HCT116 (cell line): Measurements from ENCODE around the gene UNKL. TPM values are rescaled to one million over a fixed set of nuclear protein-coding genes. Genes with fewer than 3 reads are reported as not detected.
A peak's percentile ranks its signal among the peaks of the same experiment; 100 is the strongest.

ENCODE experiments used
- ATAC-seq: fragments of 200-7000 bp; cut with Tn5 transposase; 2 replicates; pipeline ENCODE4 v1.9.1; 2020; ENCODE audit warnings: mild to moderate bottlenecking, moderate library complexity
- BruUV-seq: library from RNA; stranded (reverse); fragments of 400-500 nt; replicated peaks from 2 replicates; lab custom pipeline; 2021; lab: Mats Ljungman, UMichigan
- CTCF ChIA-PET: fragments of 300-600 bp; sonication (Branson Sonifier 250); formaldehyde crosslinking; loops from one replicate; lab custom pipeline; 2021; ENCODE audit warnings: antibody characterized with exemption; lab: Charles Lee
- POLR2A ChIA-PET: fragments of 300-600, 350-600 bp; sonication (Branson Sonifier 250); formaldehyde crosslinking; loops from one replicate; lab custom pipeline; 2021; ENCODE audit warnings: antibody characterized with exemption; lab: Charles Lee
- RAD21 ChIA-PET, 2 experiments: fragments of 300-600 bp; sonication (Branson Sonifier 250); formaldehyde crosslinking; loops; one replicate each; lab custom pipeline; 2023; ENCODE audit warnings: low total read pairs in 2 of 2; ENCODE audit not compliant: uncharacterized antibody in 2 of 2, unreplicated experiment in 2 of 2, low non-redundant PET in 1 of 2; lab: Charles Lee
- DNase-seq: peaks from one replicate; pipeline ENCODE4 v3.0.0-alpha.2; 2010; ENCODE audit warnings: low read depth, low spot score
- H2AFZ ChIP-seq: fragments of 200-600 bp; shearing (Covaris generic), sonication (generic); 2 replicates; pipeline ENCODE4 v1.6.1; 2017; ENCODE audit warnings: low read depth, mixed run types, mixed read lengths, antibody characterized with exemption, low read length; ENCODE audit not compliant: poor library complexity, severe bottlenecking
- H3K27ac ChIP-seq: 2 replicates; pipeline ENCODE4 v1.5.1; 2012; ENCODE audit warnings: low read depth, low read length
- H3K27me3 ChIP-seq: fragments of 200-600 bp; sonication (generic); 2 replicates; pipeline ENCODE4 v1.6.1; 2016; ENCODE audit warnings: mixed run types, low read length, mixed read lengths; ENCODE audit not compliant: insufficient read depth
- H3K36me3 ChIP-seq, 2 experiments: fragments of 200-500 bp in 1 of 2; fragments of 200-600 bp in 1 of 2; sonication (Bioruptor generic) in 1 of 2; sonication (generic) in 1 of 2; 2 replicates each; pipeline versions ENCODE4 v1.5.1 to v1.6.1; 2014 to 2016; ENCODE audit warnings: low read length in 2 of 2, inconsistent platforms in 1 of 2, mixed read lengths in 1 of 2, mixed run types in 1 of 2; ENCODE audit not compliant: insufficient read depth in 2 of 2, control insufficient read depth in 1 of 2
- H3K4me1 ChIP-seq, 2 experiments: fragments of 200-600 bp in 1 of 2; sonication (generic) in 1 of 2; 2 replicates each; pipeline versions ENCODE4 v1.5.1 to v1.6.1; 2012 to 2017; ENCODE audit warnings: low read length in 2 of 2, inconsistent platforms in 1 of 2, mild to moderate bottlenecking in 1 of 2, mixed read lengths in 1 of 2, mixed run types in 1 of 2, moderate library complexity in 1 of 2; ENCODE audit not compliant: insufficient read depth in 2 of 2, control insufficient read depth in 1 of 2
- H3K4me2 ChIP-seq: fragments of 200-600 bp; sonication (generic); 2 replicates; pipeline ENCODE4 v1.6.1; 2017; ENCODE audit warnings: mixed run types, low read length, mixed read lengths
- H3K4me3 ChIP-seq, 2 experiments: fragments of 200-600 bp in 1 of 2; sonication (generic) in 1 of 2; replicated peaks in 1 of 2; 2 replicates each; pipeline ENCODE4 v1.5.1; 2011 to 2016; ENCODE audit warnings: low read length in 2 of 2, control low read depth in 1 of 2, low read depth in 1 of 2, mild to moderate bottlenecking in 1 of 2, mixed read lengths in 1 of 2, mixed run types in 1 of 2
- H3K79me2 ChIP-seq: fragments of 200-600 bp; sonication (generic); 2 replicates; pipeline ENCODE4 v1.6.1; 2017; ENCODE audit warnings: mild to moderate bottlenecking, mixed run types, low read length, moderate library complexity, mixed read lengths; ENCODE audit not compliant: insufficient read depth
- H3K9ac ChIP-seq: fragments of 200-600 bp; sonication (generic); 2 replicates; pipeline ENCODE4 v1.6.1; 2016; ENCODE audit warnings: low read length, mixed read lengths
- H3K9me2 ChIP-seq: fragments of 200-600 bp; sonication (generic), shearing (Covaris generic); 2 replicates; pipeline ENCODE4 v1.6.1; 2017; ENCODE audit warnings: mixed run types, mild to moderate bottlenecking, moderate library complexity; ENCODE audit not compliant: insufficient read depth
- H3K9me3 ChIP-seq, 2 experiments: fragments of 200-500 bp in 1 of 2; fragments of 200-600 bp in 1 of 2; sonication (Bioruptor generic) in 1 of 2; sonication (generic) in 1 of 2; 2 replicates each; pipeline ENCODE4 v1.6.1; 2014 to 2017; ENCODE audit warnings: low read length in 2 of 2, mixed read lengths in 2 of 2, inconsistent platforms in 1 of 2, low read depth in 1 of 2, mild to moderate bottlenecking in 1 of 2, mixed run types in 1 of 2, moderate library complexity in 1 of 2; ENCODE audit not compliant: control insufficient read depth in 1 of 2, insufficient read depth in 1 of 2
- H4K20me1 ChIP-seq: fragments of 200-600 bp; sonication (generic), shearing (Covaris generic); 2 replicates; pipeline ENCODE4 v1.6.1; 2017; ENCODE audit warnings: mixed run types, mild to moderate bottlenecking, moderate library complexity; ENCODE audit not compliant: insufficient read depth
- ATF3 ChIP-seq: IDR thresholded peaks from 2 replicates; pipeline ENCODE4 v1.6.1; 2012
- CBX3 ChIP-seq: IDR thresholded peaks from 2 replicates; pipeline ENCODE4 v1.6.1; 2012; ENCODE audit warnings: low read depth
- CEBPB ChIP-seq: IDR thresholded peaks from 2 replicates; pipeline ENCODE4 v1.6.1; 2012; ENCODE audit warnings: low read depth
- CTCF ChIP-seq, 3 experiments: fragments of 200-600 bp in 1 of 3; sonication (generic) in 1 of 3; IDR thresholded peaks in 2 of 3; conservative IDR thresholded peaks in 1 of 3; 2 replicates each; pipeline ENCODE4 v1.5.1; 2012 to 2017; ENCODE audit warnings: low read depth in 2 of 3, low read length in 2 of 3, antibody characterized with exemption in 1 of 3, borderline replicate concordance in 1 of 3, control low read depth in 1 of 3, mild to moderate bottlenecking in 1 of 3, mixed read lengths in 1 of 3, mixed run types in 1 of 3, moderate library complexity in 1 of 3; ENCODE audit not compliant: insufficient read depth in 1 of 3
- ELF1 ChIP-seq: IDR thresholded peaks from 2 replicates; pipeline ENCODE4 v1.6.1; 2012; ENCODE audit warnings: low read depth, borderline replicate concordance
- EZH2 ChIP-seq: fragments of 200-600 bp; sonication (generic); IDR thresholded peaks from 2 replicates; pipeline ENCODE4 v1.6.1; 2017; ENCODE audit warnings: antibody characterized with exemption, mixed run types
- FOSL1 ChIP-seq: IDR thresholded peaks from 2 replicates; pipeline ENCODE4 v1.6.1; 2012; ENCODE audit warnings: low read depth
- JUND ChIP-seq: IDR thresholded peaks from 2 replicates; pipeline ENCODE4 v1.6.1; 2012
- MAX ChIP-seq: IDR thresholded peaks from 2 replicates; pipeline ENCODE4 v1.6.1; 2012
- POLR2A ChIP-seq: IDR thresholded peaks from 2 replicates; pipeline ENCODE4 v1.7.0; 2011; ENCODE audit warnings: borderline replicate concordance; ENCODE audit not compliant: insufficient read depth, insufficient read length; ENCODE audit errors: extremely low read depth
- RAD21 ChIP-seq: IDR thresholded peaks from 2 replicates; pipeline ENCODE4 v1.6.1; 2012; ENCODE audit warnings: low read depth, mild to moderate bottlenecking
- SIN3A ChIP-seq: IDR thresholded peaks from 2 replicates; pipeline ENCODE4 v1.6.1; 2012; ENCODE audit warnings: low read depth
- SP1 ChIP-seq: IDR thresholded peaks from 2 replicates; pipeline ENCODE4 v1.6.1; 2012; ENCODE audit warnings: low read depth
- ZFX ChIP-seq: fragments of 450-650 bp; IDR thresholded peaks from 2 replicates; pipeline ENCODE4 v1.6.1; 2017
- intact Hi-C: fragments of 100-400 bp; cut with micrococcal nuclease; formaldehyde crosslinking; loops from 2 replicates; pipeline ENCODE4 v1.10.0; 2022
- total RNA-seq: library from RNA; stranded (reverse); gene quantifications from one replicate; pipeline ENCODE4 v1.2.1, GENCODE V29; 2021; ENCODE audit not compliant: unreplicated experiment

UNKL gene
- total RNA-seq, 1 experiment from 2014 or later, result 24.9 TPM

- Histone ChIP-seq H3K4me1 (peaks cover 12 to 26% of the 10 kb centered on the region in 2 experiments), H3K27me3 (no peaks in the 10 kb centered on the region)
- intact Hi-C loops, result no loop called here
- peak in 2 of 3 experiments; percentile 15 to 21; a peak in 1 of 6 replicates for TF ChIP-seq CTCF (IDR thresholded peaks at IDR 0.05 in 2 of 3, conservative IDR thresholded peaks at IDR 0.05 in 1 of 3; ENCODE audit: borderline replicate concordance in 1 of 3, insufficient read depth in 1 of 3, low read depth in 2 of 3, low read length in 2 of 3)
- no peak for TF ChIP-seq EZH2
- TF ChIP-seq, all 23 proteins: peak for 1
- no peak overlapping the region for H3K4me3 ChIP-seq
- no TSS peak for BruUV-seq
- POLR2A ChIA-PET, result no interaction called here
- ATAC-seq (no peak), DNase-seq (no peak)
- H3K79me2 ChIP-seq, result peaks cover 17% of the 10 kb centered on the region
- H3K9me2 ChIP-seq, result no peaks in the 10 kb centered on the region
- no peaks in the 10 kb centered on the region for H3K9me3 ChIP-seq
- H4K20me1 ChIP-seq, result no peaks in the 10 kb centered on the region
- H3K27ac ChIP-seq, result no peak overlapping the region
- H2AFZ ChIP-seq, result no peak overlapping the region
- CTCF ChIA-PET, result no interaction called here
- RAD21 ChIA-PET, result no interaction called here
- peaks cover 0 to 9% of the 10 kb centered on the region in 2 experiments; a peak in 1 of 4 replicates for H3K36me3 ChIP-seq
- no peak overlapping the region for H3K9ac ChIP-seq
- H3K4me2 ChIP-seq, result no peak overlapping the region
These were observed 67.8 kb downstream of the UNKL start for GRCh38 chr16:1346422-1347285.

GRCh38 chr16:1345651-1346421 lies 68.7 kb downstream of the UNKL start:
- H3K36me3 ChIP-seq, result peaks cover 0 to 9% of the 10 kb centered on the region in 2 experiments; a peak in 1 of 4 replicates
- H3K79me2 ChIP-seq, result peaks cover 10% of the 10 kb centered on the region; the same call in 1 of the 2 replicates
- POLR2A ChIA-PET, result no interaction called here
- peaks cover 12 to 23% of the 10 kb centered on the region in 2 experiments for H3K4me1 ChIP-seq
- no peak overlapping the region for H2AFZ ChIP-seq
- no peaks in the 10 kb centered on the region for H3K9me3 ChIP-seq
- H3K27ac ChIP-seq, result no peak overlapping the region
- no peak overlapping the region for H3K9ac ChIP-seq
- no peak for ATAC-seq
- CTCF ChIA-PET, result no interaction called here
- no peaks in the 10 kb centered on the region for H3K9me2 ChIP-seq
- RAD21 ChIA-PET, result no interaction called here
- H3K4me3 ChIP-seq, result no peak overlapping the region
- intact Hi-C loops, result no loop called here
- H3K27me3 ChIP-seq, result no peaks in the 10 kb centered on the region
- BruUV-seq, result no TSS peak
- DNase-seq, result no peak
- no peaks in the 10 kb centered on the region for H4K20me1 ChIP-seq
- no peak overlapping the region for H3K4me2 ChIP-seq
- no peak for TF ChIP-seq FOSL1
- TF ChIP-seq CEBPB, result no peak
- no peak for TF ChIP-seq SP1
- no peak for TF ChIP-seq MAX
- no peak for TF ChIP-seq ELF1
- no peak for TF ChIP-seq SIN3A
- TF ChIP-seq EZH2, result no peak
- TF ChIP-seq ATF3, result no peak
- TF ChIP-seq JUND, result no peak
- TF ChIP-seq POLR2A, result no peak
- TF ChIP-seq ZFX, result no peak
- no peak for TF ChIP-seq CBX3
- TF ChIP-seq RAD21, result no peak
